IPS-NIHi7 (cell line): ENCODE data around the gene CNOT2.
A peak's percentile ranks its signal among the peaks of the same experiment; 100 is the strongest.
"Not testable (repeated sequence)": the region's sequence is repeated elsewhere in the genome, so short reads cannot be mapped to it uniquely, and the experiment has no call there.

Source experiments
- DNase-seq: peaks from one replicate; pipeline ENCODE4 v3.0.0; 2012; ENCODE audit warnings: mixed read lengths; ENCODE audit errors: extremely low spot score

The CNOT2 gene

DNA sequence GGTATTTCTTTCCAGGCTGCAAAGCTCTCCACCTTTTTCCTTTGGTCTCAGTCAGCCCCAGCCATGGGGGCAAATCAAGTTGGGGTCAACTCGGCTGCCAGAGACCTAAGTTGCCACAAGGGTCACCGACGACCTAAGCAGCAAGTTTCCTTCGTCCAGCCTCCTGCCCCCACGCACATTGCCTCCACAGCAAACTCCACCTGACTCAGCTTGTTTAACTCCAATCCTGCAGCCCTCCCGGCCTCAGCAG, 122.1 kb downstream of the CNOT2 start:
- DNase-seq = no peak

DNA sequence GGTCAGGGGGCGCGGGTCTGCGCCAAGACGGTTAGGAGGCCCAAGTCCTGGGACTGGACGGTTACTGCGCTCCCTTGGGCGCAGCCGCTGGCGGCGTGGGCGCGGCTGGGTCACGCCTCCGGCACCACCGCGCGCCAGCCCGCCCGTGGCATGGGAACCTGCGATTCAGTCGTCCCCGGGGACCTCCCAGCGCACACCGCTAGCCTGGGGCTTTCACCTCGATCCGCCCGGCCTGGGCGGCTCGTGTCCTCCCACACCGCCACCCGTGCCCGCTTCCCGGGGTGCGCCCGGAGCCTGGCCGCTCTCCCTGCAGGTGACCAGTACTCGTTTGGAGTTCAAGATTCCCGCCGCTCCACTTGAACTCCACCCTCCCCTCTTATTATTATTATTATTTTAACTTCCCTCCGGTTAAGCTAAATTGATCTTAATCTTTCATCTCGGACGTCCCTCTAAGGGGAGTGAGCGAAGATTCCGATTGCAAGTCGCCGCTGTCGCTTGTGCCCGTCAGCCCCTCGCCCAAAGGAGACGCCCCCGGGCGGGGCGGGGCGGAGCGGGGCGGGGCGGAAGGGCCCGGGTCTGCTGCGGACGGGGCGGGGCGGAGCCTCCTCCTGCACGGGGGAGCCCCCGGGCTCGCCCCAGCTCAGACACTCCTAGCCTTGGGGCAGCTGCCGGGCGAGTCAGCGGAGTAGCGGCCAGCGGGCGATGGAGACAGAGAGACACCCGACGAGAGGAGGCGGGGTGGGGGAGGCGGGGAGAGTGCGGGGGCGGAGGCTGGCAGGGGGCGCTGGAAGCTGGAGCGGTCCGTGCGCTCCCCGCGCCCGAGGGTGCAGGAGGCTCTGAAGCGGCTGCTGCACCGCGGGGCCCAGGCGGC, 122.7 kb downstream of the CNOT2 start, which contains the start of gene KCNMB4:
Gene KCNMB4 (plus strand): TSS at position 643 of the 871 bp plus-strand sequence. CDS start 445 bp downstream, outside the sequence.
- peak; percentile 95 for DNase-seq

DNA sequence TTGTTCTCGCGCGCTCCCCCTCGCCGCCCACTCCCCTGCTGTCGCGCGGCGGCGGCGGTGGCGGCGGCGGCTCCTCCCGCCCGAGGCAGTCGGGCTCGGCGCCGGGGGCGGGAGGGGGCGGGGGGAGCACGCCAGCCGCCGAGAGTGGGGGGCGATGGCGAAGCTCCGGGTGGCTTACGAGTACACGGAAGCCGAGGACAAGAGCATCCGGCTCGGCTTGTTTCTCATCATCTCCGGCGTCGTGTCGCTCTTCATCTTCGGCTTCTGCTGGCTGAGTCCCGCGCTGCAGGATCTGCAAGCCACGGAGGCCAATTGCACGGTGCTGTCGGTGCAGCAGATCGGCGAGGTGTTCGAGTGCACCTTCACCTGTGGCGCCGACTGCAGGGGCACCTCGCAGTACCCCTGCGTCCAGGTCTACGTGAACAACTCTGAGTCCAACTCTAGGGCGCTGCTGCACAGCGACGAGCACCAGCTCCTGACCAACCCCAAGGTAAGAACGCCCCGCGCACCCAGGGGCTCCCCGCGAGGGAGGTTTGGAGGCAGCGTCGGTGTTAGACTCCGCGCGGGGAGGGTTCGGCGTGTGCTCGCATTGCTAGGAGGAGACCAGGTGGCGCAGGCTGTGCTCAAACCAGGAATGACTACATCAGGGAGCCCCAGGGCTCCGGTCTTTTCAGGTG, 123.5 kb downstream of the CNOT2 start:
- peak; percentile 61 for DNase-seq

DNA sequence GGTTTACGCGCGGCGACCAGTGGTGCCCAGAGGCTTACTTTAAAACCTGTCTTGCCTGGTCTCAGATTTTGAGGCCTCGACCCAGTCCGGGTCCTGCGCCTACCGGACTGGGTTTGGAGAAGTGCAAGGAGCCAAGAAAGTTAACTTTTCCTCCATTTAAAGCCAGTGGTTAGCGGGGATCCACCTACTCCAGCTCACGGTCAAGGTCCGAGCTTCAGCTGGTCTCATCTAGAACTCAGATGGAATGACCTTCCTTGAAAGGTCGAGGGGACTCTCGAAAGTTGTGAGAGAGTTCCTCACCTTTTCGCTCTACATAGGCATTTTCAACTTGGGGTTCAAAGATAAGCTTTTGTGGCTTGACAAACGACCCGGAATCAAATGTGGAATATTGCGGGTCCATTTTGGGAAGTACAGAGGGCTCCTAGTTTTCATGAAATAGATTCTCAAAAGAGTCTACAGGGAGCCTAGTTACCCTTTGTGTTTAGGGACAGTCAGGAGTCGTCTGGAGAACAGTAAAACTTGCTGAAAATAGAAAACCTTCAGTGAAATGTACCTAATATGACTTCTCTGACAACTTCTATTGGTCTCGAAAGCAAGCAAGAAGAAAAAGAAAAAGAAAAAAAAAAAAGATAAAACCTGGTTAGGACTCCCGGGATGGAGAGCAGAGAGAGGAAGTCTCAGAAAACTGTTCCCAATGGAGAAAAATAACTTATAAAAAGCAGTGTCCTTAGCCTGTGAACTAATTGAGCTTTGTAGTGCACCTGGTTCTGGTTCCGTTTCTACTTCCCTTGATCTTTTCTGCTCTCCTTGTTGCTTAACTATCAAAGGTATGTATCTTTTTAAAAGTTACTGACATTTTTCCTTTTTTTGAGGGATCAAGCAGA, 124.3 kb downstream of the CNOT2 start:
- DNase-seq = no peak

DNA sequence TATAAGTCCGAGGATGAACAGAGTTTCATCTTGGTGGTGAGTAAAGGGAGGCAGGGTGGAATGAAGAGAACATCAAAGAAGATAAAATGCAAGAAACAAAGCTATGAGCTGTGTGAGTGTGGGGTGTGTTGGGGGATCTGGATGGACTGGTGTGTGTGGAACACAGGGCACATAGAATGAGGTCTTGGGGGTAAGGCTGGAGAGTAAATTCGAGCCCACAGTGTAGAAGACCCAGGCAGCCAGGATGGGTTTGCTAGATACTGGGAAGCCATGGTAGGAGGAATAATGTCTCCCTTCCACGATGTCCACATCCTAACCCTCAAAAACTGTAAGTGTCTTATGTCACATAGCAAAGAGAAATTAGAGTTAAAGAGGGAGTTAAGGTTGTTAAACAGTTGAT, 129.6 kb downstream of the CNOT2 start:
- DNase-seq = no peak

DNA sequence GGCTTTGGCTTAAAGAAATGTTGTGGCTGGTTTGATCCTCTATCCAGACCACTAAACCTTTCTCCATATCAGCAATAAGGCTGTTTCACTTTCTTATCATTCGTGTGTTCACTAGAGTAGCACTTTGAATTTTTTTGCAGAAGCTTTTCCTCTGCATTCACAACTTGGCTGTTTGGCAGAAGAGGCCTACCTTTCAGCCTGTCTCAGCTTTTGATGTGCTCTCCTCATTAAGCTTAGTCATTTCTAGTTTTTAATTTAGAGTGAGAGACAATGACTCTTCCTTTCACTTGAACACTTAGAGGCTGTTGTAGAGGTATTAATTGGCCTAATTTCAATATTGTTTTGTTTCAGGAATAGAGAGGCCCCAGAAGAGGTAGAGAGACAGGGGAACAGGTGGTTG, 136.6 kb downstream of the CNOT2 start:
- DNase-seq = no peak

DNA sequence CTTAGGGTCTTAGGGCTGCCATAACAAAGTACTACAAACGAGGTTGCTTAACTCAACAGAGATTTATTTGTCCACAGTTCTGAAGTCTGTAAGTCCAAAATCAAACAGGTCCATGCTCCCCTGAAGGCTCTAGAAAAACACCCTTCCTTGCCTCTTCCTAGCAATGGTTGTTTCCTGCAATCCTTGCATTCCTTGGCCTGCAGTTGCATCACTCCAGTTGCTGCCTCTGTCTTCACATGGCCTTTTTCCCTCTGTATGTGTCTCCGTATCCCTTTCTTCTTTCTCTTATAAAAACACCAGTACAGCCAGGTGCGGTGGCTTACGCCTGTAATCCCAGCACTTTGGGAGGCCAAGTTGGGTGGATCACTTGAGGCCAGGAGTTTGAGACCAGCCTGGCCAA, 140.3 kb downstream of the CNOT2 start:
- DNase-seq = no peak

DNA sequence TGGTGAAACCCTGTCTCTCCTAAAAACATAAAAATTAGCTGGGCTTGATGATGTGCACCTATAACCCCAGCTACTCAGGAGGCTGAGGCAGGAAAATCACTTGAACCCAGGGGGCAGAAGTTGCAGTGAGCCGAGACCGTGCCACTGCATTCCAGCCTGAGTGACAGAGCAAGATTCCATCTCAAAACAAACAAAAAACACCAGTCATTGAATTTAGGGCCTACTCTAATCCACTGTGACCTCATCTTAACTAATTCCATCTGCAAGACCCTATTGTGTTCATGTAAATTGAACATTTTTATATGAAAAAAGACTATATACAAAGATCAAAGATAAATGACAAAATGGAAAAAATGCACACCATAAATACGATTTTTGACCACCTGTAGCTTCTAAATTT, 140.7 kb downstream of the CNOT2 start:
- DNase-seq = no peak

DNA sequence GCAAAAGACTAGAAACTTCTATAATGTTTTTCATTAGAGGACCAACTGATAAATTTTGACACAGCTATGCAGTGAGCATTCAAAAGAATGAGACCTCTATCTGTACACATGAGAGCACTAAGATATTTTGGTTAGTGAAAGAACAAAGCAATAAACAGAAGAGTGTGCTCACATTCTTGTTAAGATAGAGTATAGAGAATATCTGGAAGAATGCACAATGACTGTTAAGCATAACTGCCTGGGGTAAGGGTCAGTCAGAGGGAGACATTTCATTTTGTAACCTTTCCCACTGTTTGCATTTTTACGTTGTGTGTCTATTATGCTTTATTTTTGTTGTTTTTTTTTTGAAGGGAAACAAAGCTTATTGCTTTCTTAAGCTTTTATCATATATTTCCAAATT, 143.5 kb downstream of the CNOT2 start:
- DNase-seq = no peak

DNA sequence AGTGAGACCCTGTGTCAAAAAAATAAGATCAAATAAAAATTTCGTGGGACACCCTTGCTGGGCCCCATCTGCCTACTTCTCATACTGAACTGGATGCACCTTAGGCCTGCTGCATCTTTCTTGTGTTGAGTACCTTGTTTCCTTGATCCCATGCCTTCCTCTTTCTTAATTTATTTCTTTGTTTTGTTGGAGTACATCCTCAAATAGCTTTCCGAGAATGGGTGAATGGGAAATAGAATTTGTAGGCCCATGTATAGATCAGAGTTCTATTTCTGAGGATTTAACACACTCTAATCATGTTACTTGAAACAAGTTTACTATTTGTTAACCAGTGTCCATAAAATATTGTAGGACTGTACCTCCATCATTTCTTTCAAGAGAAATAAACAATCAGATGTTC, 146.4 kb downstream of the CNOT2 start:
- DNase-seq = no peak

DNA sequence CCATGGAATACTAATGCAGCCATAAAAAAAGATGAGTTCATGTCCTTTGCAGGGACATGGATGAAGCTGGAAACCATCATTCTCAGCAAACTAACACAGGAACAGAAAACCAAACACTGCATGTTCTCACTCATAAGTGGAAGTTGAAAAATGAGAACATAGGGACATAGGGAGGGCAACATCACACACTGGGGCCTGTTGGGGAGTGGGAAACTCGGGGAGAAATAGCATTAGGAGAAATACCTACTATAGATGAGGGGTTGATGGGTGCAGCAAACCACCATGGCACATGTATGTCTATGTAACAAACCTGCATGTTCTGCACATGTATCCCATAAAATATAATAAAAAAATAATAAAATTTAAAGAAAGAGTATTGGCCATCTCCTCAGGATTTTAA, 149.4 kb downstream of the CNOT2 start:
- DNase-seq = not testable (repeated sequence)

DNA sequence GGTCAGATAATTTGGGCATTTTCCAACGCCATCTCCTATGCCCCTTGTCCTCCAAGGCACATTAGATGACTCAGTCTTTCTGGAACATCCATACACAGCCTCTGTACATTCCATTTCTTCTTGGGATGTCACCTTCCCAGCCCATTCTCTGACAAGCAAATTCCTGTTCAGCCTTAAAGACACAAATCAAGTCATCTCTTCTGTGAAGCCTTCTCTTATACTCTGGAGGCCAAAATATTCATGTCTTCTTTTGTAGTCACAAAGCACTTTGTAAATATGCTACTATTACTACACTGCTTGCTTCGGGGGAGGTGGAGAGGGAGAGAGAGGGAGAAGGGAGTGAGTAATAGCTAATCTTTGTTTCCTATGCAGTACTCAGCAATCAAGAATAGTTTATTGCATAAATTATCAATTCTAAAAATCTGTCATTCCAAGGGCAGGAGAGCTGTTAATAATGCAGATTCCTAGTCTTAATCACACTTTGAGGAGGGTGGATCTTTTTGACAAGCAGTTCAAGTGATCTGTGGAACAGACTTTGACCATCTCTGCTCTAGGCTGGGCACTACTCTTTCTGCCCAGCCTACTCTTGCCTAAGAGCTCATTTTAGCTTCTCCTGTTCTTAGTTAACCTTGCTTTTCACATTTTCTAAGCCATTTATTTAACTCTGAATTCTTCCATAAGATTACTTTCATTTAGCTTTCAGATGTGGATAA, 150.7 kb downstream of the CNOT2 start:
- no peak for DNase-seq

DNA sequence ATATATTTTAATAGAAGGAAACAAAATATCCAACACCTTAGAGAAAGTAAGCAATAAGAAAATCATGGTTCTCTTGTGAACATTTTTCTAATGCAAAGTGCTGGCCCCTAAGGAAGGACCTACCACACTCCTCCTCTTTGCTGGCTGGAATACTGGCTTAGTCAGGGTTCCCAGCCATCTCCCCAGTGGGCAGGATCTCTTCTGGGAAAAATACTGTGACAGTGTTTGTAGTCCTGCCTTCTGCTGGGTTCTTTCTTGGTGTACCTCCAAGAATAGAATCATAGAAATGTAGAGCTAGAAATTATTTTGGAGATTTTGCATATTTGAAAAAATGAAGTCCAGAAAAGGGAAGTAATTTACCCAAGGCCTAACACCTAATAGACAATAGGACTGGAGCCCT, 154.8 kb downstream of the CNOT2 start:
- DNase-seq = no peak

DNA sequence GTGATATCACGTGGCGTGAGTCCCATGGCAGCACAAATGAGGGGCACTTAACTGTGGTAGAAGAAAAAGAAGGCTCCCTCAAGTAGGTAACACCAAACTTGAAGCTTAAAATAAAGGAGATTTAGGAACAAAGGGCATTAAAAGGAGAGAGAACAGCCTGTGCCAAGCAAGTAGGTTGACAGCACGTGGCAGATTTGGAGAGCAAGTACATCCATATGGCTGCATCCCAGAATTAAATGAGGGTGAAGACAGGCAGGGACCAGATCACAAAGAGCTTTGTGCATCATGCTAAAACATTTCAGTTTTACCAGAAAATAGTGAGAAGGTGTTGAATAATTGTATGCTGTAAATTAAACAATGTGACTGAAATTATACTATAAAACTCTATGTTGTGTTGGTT, 155.6 kb downstream of the CNOT2 start:
- DNase-seq = no peak

DNA sequence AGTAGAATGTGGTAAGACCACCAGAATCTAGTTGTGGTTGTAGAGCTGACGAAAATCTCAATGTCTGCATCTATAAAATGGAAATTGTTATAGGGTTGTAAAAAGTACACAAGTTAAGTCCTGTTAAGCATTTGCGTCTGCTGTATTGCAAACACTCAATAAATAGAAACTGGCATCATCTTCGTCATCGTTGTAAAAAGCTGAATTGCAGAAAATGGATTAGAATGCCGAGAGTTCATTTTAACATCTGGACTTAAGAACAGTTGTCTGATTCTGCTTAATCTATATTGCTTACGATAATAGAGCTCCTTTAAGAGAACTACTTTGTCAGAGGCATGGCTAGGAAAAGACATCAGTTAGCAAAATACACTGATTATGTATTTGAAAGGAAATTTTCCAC, 156.1 kb downstream of the CNOT2 start:
- no peak for DNase-seq

DNA sequence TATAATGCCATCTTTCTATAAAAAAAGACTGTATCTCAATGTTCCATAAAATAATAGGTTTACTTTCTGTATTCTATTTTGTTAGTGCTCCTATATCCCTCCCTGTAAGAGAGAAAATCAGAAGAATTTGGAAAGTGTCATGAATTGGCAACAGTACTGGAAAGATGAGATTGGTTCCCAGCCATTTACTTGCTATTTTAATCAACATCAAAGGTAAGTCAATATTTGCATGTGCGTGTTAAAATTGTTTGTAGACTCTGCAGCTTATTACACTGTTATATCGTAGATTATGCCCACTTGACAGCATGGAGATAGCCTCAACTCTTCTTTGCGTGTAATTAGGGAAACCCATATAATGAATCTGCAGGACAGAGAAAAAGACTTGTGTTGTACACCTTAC, 156.9 kb downstream of the CNOT2 start:
- DNase-seq = no peak

DNA sequence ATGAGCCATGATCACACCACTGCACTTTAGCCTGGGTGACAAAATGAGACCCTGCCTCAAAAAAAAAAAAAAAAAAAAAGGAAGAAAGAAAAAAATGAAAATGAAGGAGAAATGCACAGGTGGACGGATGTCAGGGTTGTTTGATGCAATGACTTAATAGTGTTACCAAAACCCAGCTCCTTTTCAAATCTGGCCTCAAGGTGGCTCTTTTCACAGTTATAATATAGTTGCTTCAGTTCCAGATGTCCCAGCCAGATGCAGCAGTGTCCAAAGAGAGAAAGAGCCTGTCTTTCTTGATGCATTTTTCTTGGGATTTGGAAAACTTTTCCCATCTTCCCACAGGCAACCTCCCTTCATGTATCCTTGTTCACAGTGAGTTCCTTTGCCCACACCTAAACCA, 159.4 kb downstream of the CNOT2 start:
- no peak for DNase-seq

DNA sequence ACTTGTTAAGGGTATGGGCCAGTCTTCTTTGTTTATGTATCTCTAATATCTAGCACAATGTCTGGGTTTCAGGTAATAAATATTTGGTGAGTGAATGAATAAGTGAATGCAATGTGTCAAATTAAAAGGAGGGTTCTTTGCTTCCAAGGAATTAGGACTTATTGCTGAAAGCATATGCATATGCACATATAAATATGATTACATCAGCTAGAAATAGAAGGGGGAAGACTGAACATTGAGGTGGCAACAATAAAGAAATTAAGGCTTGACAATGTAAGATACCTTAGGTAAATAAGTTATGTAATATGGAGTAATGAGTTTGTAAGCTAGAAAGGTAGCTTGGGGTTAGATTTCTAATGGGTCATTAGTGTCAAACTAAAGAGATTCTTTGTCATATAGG, 160.6 kb downstream of the CNOT2 start:
- no peak for DNase-seq
